ENCODE data around the gene BCL7A.
A peak's percentile ranks its signal among the peaks of the same experiment; 100 is the strongest.
"Not testable (repeated sequence)": the region's sequence is repeated elsewhere in the genome, so short reads cannot be mapped to it uniquely, and the experiment has no call there.

Gene BCL7A

GRCh38 chr12:122051231-122051876, 29.7 kb downstream of the BCL7A start:
- DNase-seq (ENCODE audit: low read depth in 2 of 2) = no peak

GRCh38 chr12:122052285-122052684, 30.6 kb downstream of the BCL7A start:
- DNase-seq (ENCODE audit: low read depth in 2 of 2) = no peak

DNA sequence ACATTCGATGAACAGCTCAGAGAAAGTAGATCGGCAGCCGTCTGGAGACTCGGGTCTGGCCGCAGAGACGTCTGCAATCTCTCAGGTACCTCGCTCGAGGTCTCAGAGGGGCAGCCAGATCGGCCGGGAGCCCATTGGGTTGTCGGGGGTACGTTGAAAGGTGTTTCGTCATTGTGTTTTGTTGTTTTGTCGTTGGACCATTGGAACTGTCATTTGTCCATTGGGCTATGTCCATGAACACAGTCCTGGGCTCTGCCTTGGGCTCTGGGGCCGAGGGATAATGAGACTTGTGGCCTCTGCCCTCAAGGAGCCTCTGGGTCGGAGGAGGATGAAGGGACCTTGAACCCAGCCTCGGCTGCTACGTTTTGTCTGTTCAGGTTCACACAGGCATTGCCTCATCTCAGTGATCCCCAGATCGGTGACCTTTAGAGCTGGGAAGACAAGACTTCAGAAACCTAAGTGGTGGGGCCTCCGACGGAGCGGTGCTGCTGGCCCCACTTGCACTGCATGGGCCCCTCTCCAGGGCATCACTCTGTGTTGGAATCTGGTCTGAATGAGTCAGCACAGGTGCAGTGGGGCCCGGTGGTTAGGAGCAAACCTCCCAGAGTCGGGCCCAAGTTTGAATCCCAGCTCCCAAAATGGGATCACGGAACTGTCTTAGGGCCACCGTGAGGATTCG, 33.3 kb downstream of the BCL7A start:
- DNase-seq (ENCODE audit: low read depth in 2 of 2) = no peak

DNA sequence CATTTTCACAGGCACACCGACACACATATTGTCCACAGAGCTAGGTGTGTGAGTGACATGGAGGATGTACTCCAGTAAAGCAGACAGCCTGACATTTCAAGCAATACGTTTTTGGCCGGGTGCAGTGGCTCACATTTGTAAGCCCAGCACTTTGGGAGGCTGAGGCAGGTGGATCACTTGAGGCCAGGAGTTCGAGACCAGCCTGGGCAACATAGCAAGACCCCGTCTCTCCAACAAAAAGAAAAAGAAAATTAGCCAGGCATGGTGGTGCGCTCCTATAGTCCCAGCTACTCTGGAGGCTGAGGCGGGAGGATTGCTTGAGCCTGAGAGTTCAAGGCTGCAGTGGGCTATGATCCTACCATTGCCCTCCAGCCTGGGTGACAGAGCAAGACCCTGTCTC, 34.7 kb downstream of the BCL7A start:
- not testable (repeated sequence) for DNase-seq (ENCODE audit: low read depth in 2 of 2)

- no peak for DNase-seq (ENCODE audit: low read depth in 2 of 2)
Observed at GRCh38 chr12:122057007-122057735, 35.5 kb downstream of the BCL7A start.

GRCh38 chr12:122057769-122058168, 36.1 kb downstream of the BCL7A start:
- no peak for DNase-seq (ENCODE audit: low read depth in 2 of 2)

DNA sequence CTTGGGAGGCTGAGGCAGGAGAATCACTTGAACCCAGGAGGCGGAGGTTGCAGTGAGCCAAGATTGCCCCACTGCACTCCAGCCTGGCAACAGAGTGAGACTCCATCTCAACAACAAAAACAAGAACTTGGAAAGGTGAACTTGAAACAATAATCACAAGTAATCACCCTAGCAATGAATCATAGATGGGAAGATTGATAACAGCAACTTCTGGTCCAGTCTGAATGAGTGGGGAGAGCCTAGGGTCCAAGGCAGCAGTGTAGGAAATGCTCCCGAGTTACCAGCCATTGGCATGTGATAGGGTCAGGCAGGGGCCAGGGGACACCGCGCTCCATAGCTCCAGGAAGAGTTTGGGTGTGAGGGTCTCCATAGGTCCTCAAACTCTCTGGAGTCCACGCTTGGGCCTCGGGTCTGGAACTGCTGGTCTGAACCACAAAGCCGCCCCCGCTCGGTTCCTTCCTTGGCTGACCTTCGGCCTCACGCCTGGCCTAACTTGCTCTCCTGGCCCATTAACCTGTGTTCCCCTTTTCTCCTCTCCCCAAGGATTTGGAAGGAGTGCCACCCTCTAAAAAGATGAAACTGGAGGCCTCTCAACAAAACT, 37.0 kb downstream of the BCL7A start:
- DNase-seq (ENCODE audit: low read depth in 2 of 2) = no peak

GRCh38 chr12:122059203-122059960, 37.7 kb downstream of the BCL7A start:
- DNase-seq (ENCODE audit: low read depth in 2 of 2) = no peak

DNA sequence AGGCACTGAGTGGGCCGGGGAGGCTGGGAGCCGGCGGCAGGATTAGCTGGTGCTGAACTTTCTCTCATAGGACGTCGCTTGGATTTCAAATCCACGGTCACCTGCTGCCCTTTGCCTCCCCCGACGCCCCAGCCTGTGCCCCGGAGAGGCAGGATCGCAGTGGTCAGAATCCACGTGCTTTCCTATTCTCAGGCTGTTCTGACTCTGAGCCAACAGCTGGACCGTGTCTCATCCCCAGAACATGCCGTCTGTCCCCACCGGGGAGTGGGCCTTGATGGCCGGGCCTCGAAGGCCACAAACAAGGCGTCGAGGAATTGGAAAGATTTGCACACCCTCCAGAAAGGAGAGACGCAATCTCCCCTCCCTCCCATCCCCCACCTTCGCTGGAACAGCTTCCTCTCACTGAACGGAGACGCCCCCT, 38.4 kb downstream of the BCL7A start:
- DNase-seq (ENCODE audit: low read depth in 2 of 2) = no peak

DNA sequence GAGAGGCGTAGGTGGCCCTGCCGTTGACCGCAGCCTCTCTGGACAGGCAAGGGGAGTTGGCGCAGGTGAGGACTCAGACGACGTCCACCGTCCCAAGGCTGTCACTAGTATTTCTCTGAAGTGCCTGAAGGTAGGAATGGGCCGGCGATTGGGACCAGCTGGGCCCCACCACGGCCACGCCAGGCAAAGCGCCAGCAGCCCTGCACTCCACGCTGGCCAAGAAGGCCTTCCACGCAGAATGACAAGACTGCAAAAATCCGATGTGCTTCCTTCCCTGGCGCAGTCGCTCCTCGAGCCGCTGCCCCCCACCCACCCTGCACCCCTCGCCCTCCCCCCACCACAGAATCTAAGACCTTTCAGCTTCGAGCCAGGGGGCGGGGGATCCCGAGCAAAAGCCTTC, 39.6 kb downstream of the BCL7A start:
- DNase-seq (ENCODE audit: low read depth in 2 of 2) = no peak

DNA sequence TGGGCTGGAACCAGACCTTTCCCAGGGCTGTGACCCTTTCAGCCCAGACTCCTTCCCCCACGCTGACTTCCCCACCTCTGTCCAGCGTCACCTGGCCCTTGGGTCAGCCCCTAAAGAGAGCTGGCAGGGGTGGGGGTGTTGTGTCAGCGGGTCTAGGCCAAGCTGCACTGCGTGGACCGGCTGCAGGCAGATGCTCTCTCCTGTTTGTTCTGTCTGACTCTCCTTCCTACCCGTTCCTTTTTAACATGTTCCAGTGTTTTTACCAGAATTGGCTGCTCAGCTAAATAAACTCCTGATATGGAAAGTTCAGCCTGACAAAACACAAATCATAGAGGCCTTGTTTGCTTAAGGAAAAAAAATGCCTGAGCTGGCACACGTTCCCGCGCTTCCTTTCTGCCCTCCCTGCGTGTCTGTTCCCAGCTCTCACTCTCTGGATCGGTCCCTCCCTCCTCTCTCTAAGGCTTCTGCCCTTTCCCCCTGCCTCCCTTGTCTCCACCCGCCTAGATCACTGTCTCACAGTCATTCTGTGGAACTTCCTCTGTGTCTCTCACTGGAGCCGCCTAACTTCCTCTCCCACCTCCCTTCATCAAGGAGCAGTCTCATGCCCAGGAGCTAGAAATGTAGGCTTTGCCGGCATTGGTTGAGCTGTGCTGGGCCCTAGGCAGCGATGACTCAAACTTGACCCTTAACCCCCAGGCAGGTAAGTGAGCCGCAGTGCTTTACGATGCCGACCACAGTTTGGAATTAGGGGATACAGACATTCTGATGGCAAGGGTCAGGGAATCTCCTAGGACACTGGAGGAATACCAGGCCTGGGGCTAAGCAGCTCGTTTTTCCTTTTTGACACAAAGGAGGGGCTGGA, 41.4 kb downstream of the BCL7A start:
- DNase-seq (ENCODE audit: low read depth in 2 of 2) = no peak

GRCh38 chr12:122063694-122064024, 42.0 kb downstream of the BCL7A start:
- no peak for DNase-seq (ENCODE audit: low read depth in 2 of 2)

- peak in 1 of 2 donors; percentile 30 for DNase-seq (ENCODE audit: low read depth in 2 of 2)
Observed at GRCh38 chr12:122064025-122064777, 42.5 kb downstream of the BCL7A start.

DNA sequence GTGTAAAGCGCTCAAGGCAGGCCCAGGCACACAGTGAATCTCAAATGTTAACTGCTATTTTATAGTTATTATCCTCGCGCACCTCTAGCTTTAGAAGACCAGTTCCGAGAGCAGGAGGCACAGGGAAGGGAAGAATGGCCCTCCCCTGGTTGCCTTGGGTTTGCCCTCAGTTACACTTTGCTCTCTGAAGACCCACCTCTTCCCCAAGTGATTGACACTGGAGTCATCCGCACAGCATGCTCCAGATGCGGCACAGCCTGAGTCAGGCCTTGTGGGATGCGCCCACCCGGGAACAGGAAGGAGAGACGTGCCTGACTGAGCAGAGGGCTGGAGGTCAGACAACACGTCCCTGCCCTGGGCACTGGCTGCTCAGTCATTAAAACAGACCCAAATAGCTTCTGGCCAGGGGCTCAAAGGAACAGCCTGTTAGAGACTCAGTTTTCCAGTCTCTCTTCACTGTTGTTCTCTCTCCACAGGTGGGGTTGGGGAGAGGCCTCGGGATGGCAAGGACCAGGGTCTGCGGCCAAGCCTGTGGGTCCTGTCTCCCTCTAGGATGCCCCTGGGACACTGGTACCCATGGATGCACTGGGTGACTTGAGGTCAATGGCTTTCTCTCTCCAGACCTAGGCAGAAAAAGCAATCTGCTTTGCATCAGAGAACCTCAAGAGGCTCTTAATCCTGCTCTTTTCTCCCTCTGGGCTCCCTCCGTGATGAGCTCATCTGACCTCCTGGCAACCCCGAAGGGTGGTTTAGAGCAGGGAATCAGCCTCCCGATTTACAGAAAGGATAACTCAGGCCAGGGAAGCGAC, 43.3 kb downstream of the BCL7A start:
- no peak for DNase-seq (ENCODE audit: low read depth in 2 of 2)

GRCh38 chr12:122067548-122067947, 45.9 kb downstream of the BCL7A start:
- DNase-seq (ENCODE audit: low read depth in 2 of 2) = no peak

DNA sequence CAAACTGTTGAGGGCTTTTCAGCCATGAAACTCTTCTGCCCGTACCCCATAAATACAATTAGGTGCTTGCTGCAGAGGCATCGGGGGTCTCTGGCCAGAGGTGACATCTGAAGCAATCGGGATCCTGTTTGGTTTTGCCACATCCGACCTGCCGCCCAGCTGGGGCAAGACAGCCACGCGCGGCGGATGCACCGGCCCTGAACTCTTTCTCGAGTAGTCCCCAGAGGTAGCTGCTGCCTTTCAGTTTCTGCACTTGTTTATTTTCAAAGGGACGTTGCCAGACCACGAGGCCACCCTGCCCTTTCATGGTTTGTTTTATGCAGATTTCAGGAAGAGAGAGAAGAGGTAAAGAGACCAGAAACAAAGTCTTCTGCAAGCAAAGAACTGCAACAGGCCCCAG, 46.3 kb downstream of the BCL7A start:
- no peak for DNase-seq (ENCODE audit: low read depth in 2 of 2)

DNA sequence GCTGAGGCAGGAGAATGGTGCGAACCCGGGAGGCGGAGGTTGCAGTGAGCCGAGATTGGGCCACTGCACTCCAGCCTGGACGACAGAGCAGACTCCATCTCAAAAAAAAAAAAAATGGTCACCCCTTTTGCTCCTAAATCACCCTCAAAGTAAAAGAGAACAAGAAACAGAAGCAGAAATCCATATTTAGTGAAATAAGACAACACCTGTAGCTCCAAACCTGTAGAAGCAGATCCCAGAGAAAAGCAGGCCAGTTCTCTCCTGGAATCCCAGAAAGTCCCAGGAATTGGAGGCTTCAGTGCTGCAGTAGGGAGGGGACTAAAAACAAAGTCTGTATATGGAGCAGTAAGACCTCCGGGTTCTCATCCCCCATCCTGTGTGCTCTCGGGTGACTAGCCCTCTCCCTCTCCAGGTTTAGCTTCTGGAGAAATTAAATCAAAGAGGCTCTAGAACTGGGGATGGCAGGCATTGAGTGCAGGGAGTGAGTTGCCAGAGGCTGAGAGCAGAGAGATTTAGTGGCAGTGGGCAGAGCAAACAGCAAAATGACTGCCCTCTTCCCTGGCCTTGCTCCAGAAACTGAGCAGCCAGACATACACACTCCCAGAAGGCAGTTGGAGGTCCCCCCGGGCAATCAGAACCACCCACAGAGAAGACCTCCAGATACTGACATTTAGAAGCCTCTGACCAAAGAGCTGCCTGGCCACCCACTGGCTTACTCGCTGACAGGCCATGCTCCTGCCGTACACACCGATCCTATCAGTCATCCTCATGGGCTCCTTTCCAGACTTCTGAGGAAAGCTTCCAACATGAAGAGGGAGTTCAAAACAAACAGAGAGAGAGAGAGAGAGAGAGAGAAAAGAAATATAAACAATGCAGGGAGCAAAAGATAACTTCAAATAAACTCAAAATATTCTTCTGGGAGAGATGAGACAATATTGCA, 50.6 kb downstream of the BCL7A start:
- DNase-seq (ENCODE audit: low read depth in 2 of 2) = no peak

DNA sequence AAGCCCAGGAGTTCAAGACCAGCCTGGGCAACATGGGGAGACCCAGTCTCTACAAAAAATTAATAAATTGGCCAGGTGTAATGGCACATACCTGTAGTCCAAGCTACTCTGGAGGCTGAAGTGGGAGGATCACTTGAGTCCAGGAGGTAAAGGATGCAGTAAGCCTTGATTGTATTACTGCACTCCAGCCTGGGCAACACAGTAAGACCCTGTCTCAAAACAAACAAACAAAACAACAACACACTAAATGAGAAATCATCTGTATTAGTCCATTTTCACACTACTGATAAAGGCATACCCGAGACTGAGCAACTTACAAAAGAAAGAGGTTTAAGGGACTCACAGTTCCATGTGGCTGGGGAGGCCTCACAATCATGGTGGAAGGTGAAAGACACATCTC, 52.1 kb downstream of the BCL7A start:
- no peak for DNase-seq (ENCODE audit: low read depth in 2 of 2)
